A549 (cell line): ENCODE data around the gene TFF1. TPM values are rescaled to one million over a fixed set of nuclear protein-coding genes. Genes with fewer than 3 reads are reported as not detected.

Experiments
- ATAC-seq, 2 experiments: fragments of 200-7000 bp in 1 of 2; fragments of >200 bp in 1 of 2; cut with Nextera tagmentation in 1 of 2; cut with Tn5 transposase in 1 of 2; 3 replicates each; pipeline versions ENCODE4 v1.8.0 to v1.9.1; 2018 to 2020; ENCODE audit warnings: mild to moderate bottlenecking in 1 of 2, moderate library complexity in 1 of 2
- CTCF ChIA-PET: fragments of 300-600 bp; sonication (Branson Sonifier 250); formaldehyde crosslinking; extraction: SDS; loops from one replicate; lab custom pipeline; 2021; ENCODE audit warnings: antibody characterized with exemption, inconsistent platforms; lab: Yijun Ruan, JAX
- POLR2A ChIA-PET: fragments of 350-600 bp; formaldehyde crosslinking; extraction: SDS; loops from one replicate; lab custom pipeline; 2021; ENCODE audit warnings: antibody characterized with exemption, inconsistent platforms; lab: Yijun Ruan, JAX
- DNase-seq, 2 experiments: peaks; one replicate each; pipeline versions ENCODE4 v3.0.0 to v3.0.0-alpha.2; 2011 to 2016; ENCODE audit warnings: low read depth in 1 of 2, low spot score in 1 of 2
- FAIRE-seq: peaks from 2 replicates; lab custom pipeline; 2011; peaks lifted over from hg19 to GRCh38; lab: Jason Lieb, UNC
- H3K27ac ChIP-seq, 2 experiments: fragments of >200 bp; sonication (Bioruptor Twin); formaldehyde crosslinking; 3 replicates each; pipeline ENCODE4 v1.5.1; 2016 to 2017
- H3K4me1 ChIP-seq: fragments of >200 bp; sonication (Bioruptor Twin); formaldehyde crosslinking; 3 replicates; pipeline ENCODE4 v1.6.1; 2016
- H3K4me2 ChIP-seq: fragments of >200 bp; sonication (Bioruptor Twin); formaldehyde crosslinking; 3 replicates; pipeline ENCODE4 v1.6.1; 2016
- H3K4me3 ChIP-seq: fragments of >200 bp; sonication (Bioruptor Twin); formaldehyde crosslinking; 3 replicates; pipeline ENCODE4 v1.5.1; 2016
- H3K9me3 ChIP-seq: fragments of >200 bp; sonication (Bioruptor Twin); formaldehyde crosslinking; 3 replicates; pipeline ENCODE4 v1.6.1; 2016
- ATOH8 ChIP-seq: fragments of 250-450 bp; sonication (Bioruptor Pico); IDR thresholded peaks from 2 replicates; pipeline ENCODE4 v1.5.0; 2020; ENCODE audit warnings: low read depth, mild to moderate bottlenecking, moderate library complexity
- CBX2 ChIP-seq: fragments of 200-600 bp; sonication (generic); IDR thresholded peaks from 2 replicates; pipeline ENCODE4 v1.6.1; 2016; ENCODE audit warnings: low read depth, mild to moderate bottlenecking, borderline replicate concordance
- CEBPB ChIP-seq, 2 experiments: fragments of >200 bp in 1 of 2; sonication (Bioruptor Twin) in 1 of 2; formaldehyde crosslinking in 1 of 2; IDR thresholded peaks; 2 replicates each; pipeline ENCODE4 v1.6.1; 2012 to 2016
- CTCF ChIP-seq: fragments of >200 bp; sonication (Bioruptor Twin); formaldehyde crosslinking; IDR thresholded peaks from 3 replicates; pipeline ENCODE4 v1.5.1; 2016
- ESRRA ChIP-seq: fragments of 150-350 bp; IDR thresholded peaks from 2 replicates; pipeline ENCODE4 v1.6.1; 2014; ENCODE audit warnings: mild to moderate bottlenecking, low read length, borderline replicate concordance
- HEYL ChIP-seq: fragments of 250-450 bp; sonication (Bioruptor Pico); IDR thresholded peaks from 2 replicates; pipeline ENCODE4 v1.8.0; 2021; ENCODE audit warnings: mild to moderate bottlenecking, moderate library complexity
- JUN ChIP-seq, 2 experiments: fragments of >200 bp; sonication (Bioruptor Twin); formaldehyde crosslinking; IDR thresholded peaks; 2 replicates in 1 of 2; 3 replicates in 1 of 2; pipeline ENCODE4 v1.6.1; 2016 to 2017
- KDM1A ChIP-seq: fragments of 200-600 bp; sonication (generic); IDR thresholded peaks from 2 replicates; pipeline ENCODE4 v1.6.1; 2016; ENCODE audit warnings: low read depth, mild to moderate bottlenecking
- KDM5A ChIP-seq: fragments of 200-600 bp; sonication (generic); IDR thresholded peaks from 2 replicates; pipeline ENCODE4 v1.6.1; 2016; ENCODE audit warnings: antibody characterized with exemption, mild to moderate bottlenecking
- MAX ChIP-seq: IDR thresholded peaks from 2 replicates; pipeline ENCODE4 v1.6.1; 2012
- MAZ ChIP-seq: fragments of 150-350 bp; IDR thresholded peaks from 2 replicates; pipeline ENCODE4 v1.6.1; 2014; ENCODE audit warnings: antibody characterized with exemption, low read depth, low read length, borderline replicate concordance
- MYC ChIP-seq: IDR thresholded peaks from 2 replicates; pipeline ENCODE4 v1.6.1; 2012; ENCODE audit warnings: mild to moderate bottlenecking, inconsistent platforms, low read length, improper control_type of control experiment, borderline replicate concordance
- NFE2L2 ChIP-seq: fragments of 150-350 bp; conservative IDR thresholded peaks from 2 replicates; pipeline ENCODE4 v1.6.1; 2014; ENCODE audit warnings: low read length
- PBX3 ChIP-seq: IDR thresholded peaks from 2 replicates; pipeline ENCODE4 v1.6.1; 2012
- PHF8 ChIP-seq: fragments of 200-600 bp; sonication (generic); IDR thresholded peaks from 2 replicates; pipeline ENCODE4 v1.6.1; 2016; ENCODE audit warnings: low read depth, mild to moderate bottlenecking, antibody characterized with exemption, moderate library complexity, borderline replicate concordance
- RARB ChIP-seq: fragments of 250-450 bp; sonication (Bioruptor Pico); IDR thresholded peaks from 2 replicates; pipeline ENCODE4 v1.8.0; 2021; ENCODE audit warnings: mild to moderate bottlenecking, moderate library complexity
- RCOR1 ChIP-seq: fragments of 150-350 bp; IDR thresholded peaks from 2 replicates; pipeline ENCODE4 v1.6.1; 2014; ENCODE audit warnings: antibody characterized with exemption, low read length, low read depth
- REST ChIP-seq: fragments of 200-600 bp; sonication (generic); IDR thresholded peaks from 2 replicates; pipeline ENCODE4 v1.6.1; 2016; ENCODE audit warnings: antibody characterized with exemption, mild to moderate bottlenecking, moderate library complexity
- RFX5 ChIP-seq: fragments of 450-650 bp; IDR thresholded peaks from 2 replicates; pipeline ENCODE4 v1.7.1; 2014; ENCODE audit warnings: antibody characterized with exemption, mild to moderate bottlenecking, moderate library complexity
- SREBF2 ChIP-seq: fragments of 450-650 bp; IDR thresholded peaks from 2 replicates; pipeline ENCODE4 v1.6.1; 2014; ENCODE audit warnings: mild to moderate bottlenecking, moderate library complexity
- TFCP2L1 ChIP-seq: fragments of 250-450 bp; sonication (Bioruptor Pico); IDR thresholded peaks from 2 replicates; pipeline ENCODE4 v1.5.0; 2021; ENCODE audit warnings: mild to moderate bottlenecking
- TP53 ChIP-seq: fragments of 250-450 bp; sonication (Bioruptor Pico); IDR thresholded peaks from 2 replicates; pipeline ENCODE4 v1.5.0; 2021; ENCODE audit warnings: mild to moderate bottlenecking, moderate library complexity
- ZC3H11A ChIP-seq: fragments of 450-650 bp; IDR thresholded peaks from 2 replicates; pipeline ENCODE4 v1.6.1; 2014; ENCODE audit warnings: antibody characterized with exemption, mild to moderate bottlenecking
- ZNF302 ChIP-seq: fragments of 250-450 bp; sonication (Bioruptor Pico); IDR thresholded peaks from 2 replicates; pipeline ENCODE4 v1.9.0; 2021; ENCODE audit warnings: inconsistent platforms, mild to moderate bottlenecking, moderate library complexity
- ZSCAN20 ChIP-seq: fragments of 250-450 bp; sonication (Bioruptor Pico); IDR thresholded peaks from 2 replicates; pipeline ENCODE4 v1.8.0; 2022; ENCODE audit warnings: mild to moderate bottlenecking, moderate library complexity
- WGBS: methylation state at CpG from one replicate; pipeline ENCODE4 v1.1.6; 2017; ENCODE audit errors: missing lambda C conversion rate; 5-methylcytosine and 5-hydroxymethylcytosine counted together
- polyA plus RNA-seq, 4 experiments: library from polyadenylated mRNA; depleted of rRNA in 3 of 4; stranded (reverse); fragments of >200 nt; fragmentation: RNase III in 1 of 4; extraction: RNeasy Plus Mini Kit Qiagen cat#74134 plus additional on column Dnase treatment in 1 of 4; gene quantifications; 2 replicates in 3 of 4; 3 replicates in 1 of 4; pipeline ENCODE4 v1.2.3, GENCODE V29; 2011 to 2017

TFF1 gene
- polyA plus RNA-seq, 2 of the 4 experiments (the other 2 are of a cell fraction): 1.0 to 5.8 TPM

- Histone ChIP-seq H3K4me3 (no peak overlapping the region), H3K9me3 (no peaks in the 10 kb centered on the region), H3K4me1 (no peaks in the 10 kb centered on the region)
- FAIRE-seq (no peak), ATAC-seq (no peak)
- WGBS: 69% methylated on average over 6 of the region's 6 CpGs
- POLR2A ChIA-PET: no interaction called here
- TF ChIP-seq ZNF302 (CRISPR knock-in tag) (no peak), TP53 (no peak), ZC3H11A (no peak), PBX3 (no peak), MYC (no peak), CBX2 (no peak), PHF8 (no peak), RARB (CRISPR knock-in tag) (no peak), MAZ (no peak), REST (no peak), JUN (IDR thresholded peaks at IDR 0.05) (no peak), ESRRA (no peak), CEBPB (IDR thresholded peaks at IDR 0.05) (no peak), NFE2L2 (no peak)
- TF ChIP-seq, all 56 proteins: peak for 0
- Histone ChIP-seq H3K4me2 (no peak overlapping the region), H3K27ac (no peak overlapping the region)
- CTCF ChIA-PET: no interaction called here
- no peak for DNase-seq
These were observed 23.1 kb upstream of the TFF1 start for GRCh38 chr21:42389449-42389835.

GRCh38 chr21:42388740-42389448, 22.6 kb upstream of the TFF1 start:
- POLR2A ChIA-PET: no interaction called here
- no peak for TF ChIP-seq TP53
- TF ChIP-seq PHF8: no peak
- no peak for TF ChIP-seq MAX
- TF ChIP-seq RARB (CRISPR knock-in tag): no peak
- no peak for TF ChIP-seq RFX5
- no peak for TF ChIP-seq CTCF
- no peak for TF ChIP-seq KDM1A
- TF ChIP-seq HEYL (CRISPR knock-in tag): no peak
- no peak for TF ChIP-seq ATOH8
- no peak for TF ChIP-seq ZSCAN20 (CRISPR knock-in tag)
- no peak for TF ChIP-seq CEBPB (IDR thresholded peaks at IDR 0.05)
- no peak for TF ChIP-seq NFE2L2
- TF ChIP-seq RCOR1: no peak
- TF ChIP-seq KDM5A: no peak
- no peak for TF ChIP-seq TFCP2L1
- TF ChIP-seq SREBF2: no peak
- TF ChIP-seq, all 56 proteins: peak for 0
- no peak for DNase-seq
- Histone ChIP-seq H3K4me1 (no peaks in the 10 kb centered on the region), H3K4me3 (no peak overlapping the region), H3K4me2 (no peak overlapping the region), H3K9me3 (no peaks in the 10 kb centered on the region), H3K27ac (no peak overlapping the region)
- no peak for FAIRE-seq
- 74% methylated on average over 20 of the region's 20 CpGs for WGBS
- no peak for ATAC-seq
- CTCF ChIA-PET: no interaction called here
